GM12873 (cell line): ENCODE measurements around the gene CCDC14.

Experiments used
- TF ChIP-seq, protein P1 (sequence below): IDR thresholded peaks from 2 replicates; pipeline ENCODE4 v1.5.1; 2012; ENCODE audit warnings: low read depth, mild to moderate bottlenecking, moderate library complexity, low read length, control low read depth; ENCODE audit not compliant: insufficient read depth; ENCODE audit errors: missing control alignments

Gene CCDC14

DNA sequence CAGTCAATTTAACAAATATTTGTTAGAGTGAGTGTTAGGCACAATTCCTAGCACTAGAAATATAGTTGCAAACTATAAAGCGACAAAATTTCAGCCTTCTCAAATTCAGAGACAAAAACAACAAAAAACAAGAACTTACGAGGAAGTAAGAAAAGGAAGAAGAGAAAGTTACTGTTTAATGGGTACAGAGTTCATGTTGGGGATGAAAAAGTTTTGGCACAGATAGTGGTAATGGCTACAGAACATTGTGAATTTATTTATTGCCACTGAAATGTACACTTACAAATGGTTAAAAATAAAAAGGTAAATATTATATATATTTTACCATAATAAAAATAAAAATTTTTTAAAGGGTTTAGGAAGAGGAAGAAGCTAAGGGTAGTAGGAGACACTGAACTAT is 21.3 kb downstream of the CCDC14 start:
- TF ChIP-seq, protein P1, sequence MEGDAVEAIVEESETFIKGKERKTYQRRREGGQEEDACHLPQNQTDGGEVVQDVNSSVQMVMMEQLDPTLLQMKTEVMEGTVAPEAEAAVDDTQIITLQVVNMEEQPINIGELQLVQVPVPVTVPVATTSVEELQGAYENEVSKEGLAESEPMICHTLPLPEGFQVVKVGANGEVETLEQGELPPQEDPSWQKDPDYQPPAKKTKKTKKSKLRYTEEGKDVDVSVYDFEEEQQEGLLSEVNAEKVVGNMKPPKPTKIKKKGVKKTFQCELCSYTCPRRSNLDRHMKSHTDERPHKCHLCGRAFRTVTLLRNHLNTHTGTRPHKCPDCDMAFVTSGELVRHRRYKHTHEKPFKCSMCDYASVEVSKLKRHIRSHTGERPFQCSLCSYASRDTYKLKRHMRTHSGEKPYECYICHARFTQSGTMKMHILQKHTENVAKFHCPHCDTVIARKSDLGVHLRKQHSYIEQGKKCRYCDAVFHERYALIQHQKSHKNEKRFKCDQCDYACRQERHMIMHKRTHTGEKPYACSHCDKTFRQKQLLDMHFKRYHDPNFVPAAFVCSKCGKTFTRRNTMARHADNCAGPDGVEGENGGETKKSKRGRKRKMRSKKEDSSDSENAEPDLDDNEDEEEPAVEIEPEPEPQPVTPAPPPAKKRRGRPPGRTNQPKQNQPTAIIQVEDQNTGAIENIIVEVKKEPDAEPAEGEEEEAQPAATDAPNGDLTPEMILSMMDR = no peak

DNA sequence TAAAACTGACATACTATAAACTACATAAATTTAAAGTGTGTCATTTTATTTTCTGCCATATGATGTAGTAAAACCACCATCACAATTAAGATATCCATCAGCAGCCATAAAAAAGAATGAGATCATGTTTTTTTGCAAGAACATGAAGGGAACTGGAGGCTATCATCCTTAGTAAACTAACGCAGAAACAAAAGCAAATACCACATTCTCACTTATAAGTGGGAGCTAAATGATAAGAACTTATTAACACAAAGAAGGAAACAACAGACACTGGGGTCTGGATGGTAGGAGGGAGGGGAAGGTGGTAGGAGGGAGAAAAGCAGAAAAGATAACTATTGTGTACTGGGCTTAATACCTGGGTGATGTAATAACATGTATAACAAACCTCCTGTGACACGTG is 24.6 kb downstream of the CCDC14 start:
- TF ChIP-seq, protein P1 = no peak

DNA sequence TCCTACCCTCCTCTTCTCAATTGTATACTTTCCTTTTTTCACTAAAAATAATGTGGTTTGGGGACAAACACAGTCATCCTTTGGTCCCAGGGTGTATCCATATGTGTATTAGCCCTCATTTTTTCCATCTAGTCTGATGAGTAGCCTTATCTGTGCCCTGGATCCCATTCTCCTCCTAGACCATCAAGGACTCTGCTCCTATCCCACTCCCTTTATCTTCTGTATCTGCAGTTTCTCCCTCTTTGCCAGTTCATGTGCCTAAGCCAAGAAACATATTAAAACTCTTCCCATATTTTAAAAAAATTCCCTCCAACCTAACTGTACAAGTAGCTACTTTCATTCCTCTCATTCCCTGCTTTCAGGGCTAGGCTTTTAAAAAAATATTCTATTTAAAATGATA is 25.2 kb downstream of the CCDC14 start:
- TF ChIP-seq, protein P1 = no peak

- TF ChIP-seq, protein P1 = no peak
Observed at GRCh38 chr3:123934250-123934649, 26.8 kb downstream of the CCDC14 start.

DNA sequence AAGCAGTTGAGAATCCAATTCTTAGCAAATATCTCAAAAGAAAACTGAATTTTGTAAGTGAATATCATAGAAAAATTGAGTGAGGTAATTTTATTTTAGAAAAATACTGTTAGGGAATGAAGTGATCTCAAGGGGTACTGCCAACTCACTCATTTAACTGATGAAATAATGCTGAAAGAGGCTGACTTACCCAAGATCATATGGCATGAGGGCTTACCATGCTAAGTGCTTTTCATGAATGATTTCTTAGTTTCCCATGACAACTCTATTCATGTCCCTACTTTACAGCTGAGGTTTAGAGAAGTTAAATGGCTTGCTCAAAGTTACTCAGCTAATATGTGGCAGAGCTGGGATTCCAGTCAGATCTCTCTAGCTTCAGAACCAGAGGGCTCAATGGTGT is 30.6 kb downstream of the CCDC14 start:
- TF ChIP-seq, protein P1 = no peak

DNA sequence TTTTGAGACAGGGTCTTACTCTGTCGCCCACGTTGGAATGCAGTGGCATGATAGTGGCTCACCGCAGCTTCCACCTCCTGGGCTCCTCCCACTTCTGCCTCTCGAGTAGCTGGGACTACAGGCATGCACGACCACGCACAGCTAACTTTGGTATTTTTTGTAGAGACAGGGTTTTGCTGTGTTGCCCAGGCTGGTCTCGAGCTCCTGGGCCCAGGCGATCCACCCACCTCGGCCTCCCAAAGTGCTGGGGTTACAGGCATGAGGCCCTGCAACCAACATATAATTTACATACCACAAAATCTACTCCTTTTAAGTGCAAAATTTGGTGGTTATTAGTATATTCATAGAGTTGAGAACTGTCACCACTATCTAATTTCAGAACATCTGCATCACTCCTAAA is 31.7 kb downstream of the CCDC14 start:
- TF ChIP-seq, protein P1 = no peak

DNA sequence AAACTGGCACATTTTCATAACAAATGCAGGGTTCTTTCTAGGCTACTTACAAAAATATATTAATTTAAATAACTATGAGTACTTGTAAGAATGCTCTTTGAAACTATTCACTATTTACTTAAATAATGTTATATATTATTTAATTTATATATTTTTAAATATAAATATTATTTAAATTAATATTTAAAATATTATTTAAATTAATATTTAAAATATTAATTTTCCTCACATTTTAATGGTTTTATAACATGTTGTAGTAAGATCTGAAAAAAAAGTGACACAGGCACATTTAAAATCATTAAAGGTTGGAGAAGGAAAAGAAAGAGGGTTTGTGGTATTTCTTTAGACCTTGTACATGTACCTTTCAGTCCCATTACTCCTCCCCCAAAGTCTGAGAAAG is 34.6 kb downstream of the CCDC14 start:
- TF ChIP-seq, protein P1 = no peak
